Measurements from ENCODE around the gene INPP5D.

DNA sequence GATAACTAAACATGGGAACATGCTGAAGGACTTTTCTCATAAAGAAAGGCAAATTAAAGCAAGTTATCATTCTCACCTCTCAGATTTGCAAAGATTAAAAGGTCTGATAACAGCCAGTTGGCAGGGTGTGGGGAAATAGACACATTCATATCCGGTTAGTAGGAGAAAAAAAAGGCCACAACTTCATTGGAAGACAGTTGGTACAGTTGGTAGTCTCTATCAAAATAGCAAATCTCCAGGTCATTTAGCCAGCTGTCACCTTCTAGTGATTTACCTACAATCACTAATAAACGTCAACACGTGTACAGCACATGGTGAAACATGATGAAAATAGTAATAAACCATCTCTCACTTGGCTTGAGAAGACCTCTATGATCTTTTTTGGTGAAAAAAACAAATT lies 16.6 kb downstream of the INPP5D start:
- TF ChIP-seq, protein P1, sequence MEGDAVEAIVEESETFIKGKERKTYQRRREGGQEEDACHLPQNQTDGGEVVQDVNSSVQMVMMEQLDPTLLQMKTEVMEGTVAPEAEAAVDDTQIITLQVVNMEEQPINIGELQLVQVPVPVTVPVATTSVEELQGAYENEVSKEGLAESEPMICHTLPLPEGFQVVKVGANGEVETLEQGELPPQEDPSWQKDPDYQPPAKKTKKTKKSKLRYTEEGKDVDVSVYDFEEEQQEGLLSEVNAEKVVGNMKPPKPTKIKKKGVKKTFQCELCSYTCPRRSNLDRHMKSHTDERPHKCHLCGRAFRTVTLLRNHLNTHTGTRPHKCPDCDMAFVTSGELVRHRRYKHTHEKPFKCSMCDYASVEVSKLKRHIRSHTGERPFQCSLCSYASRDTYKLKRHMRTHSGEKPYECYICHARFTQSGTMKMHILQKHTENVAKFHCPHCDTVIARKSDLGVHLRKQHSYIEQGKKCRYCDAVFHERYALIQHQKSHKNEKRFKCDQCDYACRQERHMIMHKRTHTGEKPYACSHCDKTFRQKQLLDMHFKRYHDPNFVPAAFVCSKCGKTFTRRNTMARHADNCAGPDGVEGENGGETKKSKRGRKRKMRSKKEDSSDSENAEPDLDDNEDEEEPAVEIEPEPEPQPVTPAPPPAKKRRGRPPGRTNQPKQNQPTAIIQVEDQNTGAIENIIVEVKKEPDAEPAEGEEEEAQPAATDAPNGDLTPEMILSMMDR (IDR thresholded peaks at IDR 0.05; ENCODE audit: extremely low read depth in 1 of 2, insufficient read depth in 1 of 2, low read depth in 1 of 2, low read length in 2 of 2) = no peak
- TF ChIP-seq POLR2AphosphoS5 (IDR thresholded peaks at IDR 0.05; ENCODE audit: insufficient read depth, low read depth, low read length) = no peak
- no peak for TF ChIP-seq POLR2A (IDR thresholded peaks at IDR 0.05; ENCODE audit: low read depth, low read length)
- no peak for TF ChIP-seq MYC (IDR thresholded peaks at IDR 0.05; ENCODE audit: low read depth, low read length)
- TF ChIP-seq JUN (IDR thresholded peaks at IDR 0.05; ENCODE audit: borderline replicate concordance, insufficient read depth, insufficient read length, low read depth) = no peak
- no peak for TF ChIP-seq EZH2 (IDR thresholded peaks at IDR 0.05; ENCODE audit: borderline replicate concordance, low read depth, low read length, severe bottlenecking)
- TF ChIP-seq, protein P2, sequence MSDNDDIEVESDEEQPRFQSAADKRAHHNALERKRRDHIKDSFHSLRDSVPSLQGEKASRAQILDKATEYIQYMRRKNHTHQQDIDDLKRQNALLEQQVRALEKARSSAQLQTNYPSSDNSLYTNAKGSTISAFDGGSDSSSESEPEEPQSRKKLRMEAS (IDR thresholded peaks at IDR 0.05; ENCODE audit: insufficient read depth, insufficient read length) = no peak

Data from endothelial cell of umbilical vein (primary cell).